Sigmoid colon (tissue), 4 donors: ENCODE measurements around the gene KMT2C.
"Not testable (repeated sequence)": the region's sequence is repeated elsewhere in the genome, so short reads cannot be mapped to it uniquely, and the experiment has no call there.

Experiments used
- CTCF ChIP-seq, 4 experiments: fragments of 450-650 bp in 3 of 4; fragments of 200-600 bp in 1 of 4; IDR thresholded peaks; one replicate each; pipeline ENCODE4 v1.5.1; 2016 to 2019; ENCODE audit warnings: antibody characterized with exemption in 4 of 4, mild to moderate bottlenecking in 3 of 4, moderate library complexity in 2 of 4
- POLR2AphosphoS5 ChIP-seq, 4 donors: sonication (generic); formaldehyde crosslinking; IDR thresholded peaks; one replicate each; pipeline ENCODE4 v1.6.1; 2017; ENCODE audit warnings: antibody characterized with exemption in 4 of 4

- TF ChIP-seq CTCF, POLR2AphosphoS5 (IDR thresholded peaks at IDR 0.05): not testable (repeated sequence)
Measured at GRCh38 chr7:152234421-152234820, 201.4 kb downstream of the KMT2C start.
